ENCODE data around the gene PDIA4.

PDIA4 gene

DNA sequence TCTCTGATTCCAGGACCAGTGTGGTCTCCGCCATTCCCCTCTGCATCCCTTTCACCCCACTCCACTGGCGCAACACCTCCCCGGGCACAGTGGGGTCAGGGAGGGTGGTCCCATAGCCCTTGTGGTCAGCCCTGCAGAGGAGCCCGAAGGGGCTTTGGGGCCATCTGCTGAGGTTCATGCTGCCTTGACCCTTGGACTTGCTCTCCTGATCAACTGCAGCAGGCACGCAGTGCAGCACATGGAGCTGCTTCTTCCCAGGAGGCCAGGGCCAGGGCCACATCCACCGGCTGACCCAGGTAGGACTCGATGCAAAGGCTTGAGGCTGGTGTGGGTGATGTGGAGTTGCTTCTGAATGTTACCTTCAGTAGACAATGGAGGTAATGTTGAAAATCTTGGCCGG is 35.1 kb downstream of the PDIA4 start:
- no peaks in the 10 kb centered on the region for H3K27me3 ChIP-seq (ENCODE audit: low read length)
- H3K4me3 ChIP-seq (ENCODE audit: insufficient read depth, low read length, poor library complexity, severe bottlenecking), result no peak overlapping the region
- H3K79me2 ChIP-seq (ENCODE audit: insufficient read depth, low read length), result no peaks in the 10 kb centered on the region
- no peaks in the 10 kb centered on the region for H3K36me3 ChIP-seq (ENCODE audit: low read length)
- H3F3A ChIP-seq (ENCODE audit: insufficient read depth), result no peaks in the 10 kb centered on the region
- H2AFZ ChIP-seq (ENCODE audit: low read depth, low read length, severe bottlenecking), result no peak overlapping the region
- no peak for TF ChIP-seq EZH2phosphoT487 (conservative IDR thresholded peaks at IDR 0.05; ENCODE audit: low read length)
- TF ChIP-seq, protein P1, sequence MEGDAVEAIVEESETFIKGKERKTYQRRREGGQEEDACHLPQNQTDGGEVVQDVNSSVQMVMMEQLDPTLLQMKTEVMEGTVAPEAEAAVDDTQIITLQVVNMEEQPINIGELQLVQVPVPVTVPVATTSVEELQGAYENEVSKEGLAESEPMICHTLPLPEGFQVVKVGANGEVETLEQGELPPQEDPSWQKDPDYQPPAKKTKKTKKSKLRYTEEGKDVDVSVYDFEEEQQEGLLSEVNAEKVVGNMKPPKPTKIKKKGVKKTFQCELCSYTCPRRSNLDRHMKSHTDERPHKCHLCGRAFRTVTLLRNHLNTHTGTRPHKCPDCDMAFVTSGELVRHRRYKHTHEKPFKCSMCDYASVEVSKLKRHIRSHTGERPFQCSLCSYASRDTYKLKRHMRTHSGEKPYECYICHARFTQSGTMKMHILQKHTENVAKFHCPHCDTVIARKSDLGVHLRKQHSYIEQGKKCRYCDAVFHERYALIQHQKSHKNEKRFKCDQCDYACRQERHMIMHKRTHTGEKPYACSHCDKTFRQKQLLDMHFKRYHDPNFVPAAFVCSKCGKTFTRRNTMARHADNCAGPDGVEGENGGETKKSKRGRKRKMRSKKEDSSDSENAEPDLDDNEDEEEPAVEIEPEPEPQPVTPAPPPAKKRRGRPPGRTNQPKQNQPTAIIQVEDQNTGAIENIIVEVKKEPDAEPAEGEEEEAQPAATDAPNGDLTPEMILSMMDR (IDR thresholded peaks at IDR 0.05; ENCODE audit: insufficient read depth, low read length, poor library complexity, severe bottlenecking), result no peak
- no peak overlapping the region for H3K4me2 ChIP-seq (ENCODE audit: low read depth, low read length, poor library complexity, severe bottlenecking)
- no peaks in the 10 kb centered on the region for H4K20me1 ChIP-seq (ENCODE audit: low read depth, low read length)
- no peaks in the 10 kb centered on the region for H3K9me3 ChIP-seq (ENCODE audit: insufficient read depth, low read length)
- no peak overlapping the region for H3K27ac ChIP-seq (ENCODE audit: low read depth, low read length)
- H3K9me2 ChIP-seq (replicated peaks; ENCODE audit: insufficient read depth, low read length), result no peaks in the 10 kb centered on the region
- H3K9ac ChIP-seq (ENCODE audit: low read length), result no peak overlapping the region

DNA sequence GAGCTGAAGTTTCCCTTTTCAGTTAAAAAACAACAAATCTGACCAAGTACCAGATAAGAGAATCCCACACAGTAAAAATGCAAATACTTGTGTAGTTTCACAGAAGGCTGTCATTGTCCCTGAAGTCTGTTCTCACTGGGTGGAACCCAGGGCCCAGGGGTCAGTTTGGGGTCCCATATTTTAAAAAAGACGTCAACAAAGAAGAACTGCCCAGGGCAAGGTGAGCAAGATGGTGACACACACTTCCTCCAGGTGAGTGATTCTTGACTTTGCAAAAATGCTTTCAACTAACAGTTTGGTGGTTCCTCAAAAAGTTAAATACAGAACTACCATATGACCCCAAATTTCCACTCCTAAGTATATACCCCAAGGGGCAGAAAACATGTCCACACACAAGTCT is 36.8 kb downstream of the PDIA4 start:
- no peaks in the 10 kb centered on the region for H3K9me2 ChIP-seq (replicated peaks; ENCODE audit: insufficient read depth, low read length)
- no peaks in the 10 kb centered on the region for H3K36me3 ChIP-seq (ENCODE audit: low read length)
- TF ChIP-seq, protein P1 (IDR thresholded peaks at IDR 0.05; ENCODE audit: insufficient read depth, low read length, poor library complexity, severe bottlenecking), result no peak
- TF ChIP-seq EZH2phosphoT487 (conservative IDR thresholded peaks at IDR 0.05; ENCODE audit: low read length), result no peak
- H2AFZ ChIP-seq (ENCODE audit: low read depth, low read length, severe bottlenecking), result no peak overlapping the region
- no peaks in the 10 kb centered on the region for H3K27me3 ChIP-seq (ENCODE audit: low read length)
- H3K4me3 ChIP-seq (ENCODE audit: insufficient read depth, low read length, poor library complexity, severe bottlenecking), result no peak overlapping the region
- no peaks in the 10 kb centered on the region for H4K20me1 ChIP-seq (ENCODE audit: low read depth, low read length)
- H3K79me2 ChIP-seq (ENCODE audit: insufficient read depth, low read length), result no peaks in the 10 kb centered on the region
- no peaks in the 10 kb centered on the region for H3K9me3 ChIP-seq (ENCODE audit: insufficient read depth, low read length)
- H3K9ac ChIP-seq (ENCODE audit: low read length), result no peak overlapping the region
- H3K4me2 ChIP-seq (ENCODE audit: low read depth, low read length, poor library complexity, severe bottlenecking), result no peak overlapping the region
- H3K27ac ChIP-seq (ENCODE audit: low read depth, low read length), result no peak overlapping the region
- H3F3A ChIP-seq (ENCODE audit: insufficient read depth), result peaks cover 4% of the 10 kb centered on the region; the same call in 1 of the 2 replicates

DNA sequence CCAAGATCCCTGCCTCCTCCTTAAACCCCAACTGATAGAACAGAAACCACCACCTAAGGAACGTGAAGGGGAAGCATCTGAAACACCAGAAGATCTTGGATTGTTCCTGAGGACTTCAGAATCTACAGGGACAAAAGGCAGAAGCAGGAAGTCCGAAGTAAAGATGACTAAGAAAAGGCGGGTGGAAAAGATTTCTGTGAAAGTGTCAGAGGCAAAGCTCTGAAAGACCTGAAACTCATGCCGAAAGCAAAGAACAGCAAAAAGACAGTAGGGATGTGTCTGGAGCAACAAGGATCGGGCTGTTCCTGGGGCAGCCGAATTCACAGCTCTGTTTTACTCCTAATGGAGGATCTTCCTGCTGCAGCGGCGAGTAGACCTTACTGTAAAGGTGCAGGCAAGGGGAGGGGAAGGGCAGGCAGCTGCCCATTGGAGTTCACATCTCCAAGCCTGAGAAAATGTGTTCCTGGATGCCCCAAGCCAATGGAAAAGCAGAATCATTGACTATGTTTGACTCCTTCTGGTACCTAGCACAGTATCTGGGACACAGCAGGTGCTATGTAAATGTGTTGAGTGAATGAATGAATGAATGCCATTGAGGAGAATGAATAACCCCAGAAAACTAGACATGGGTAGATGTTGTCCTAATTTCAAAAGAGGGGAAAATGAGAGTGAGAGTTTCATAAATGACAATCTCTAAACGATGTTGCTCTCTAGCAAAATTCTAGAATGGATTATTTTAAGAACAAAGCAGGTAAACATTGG is 40.4 kb downstream of the PDIA4 start:
- H3K4me2 ChIP-seq (ENCODE audit: low read depth, low read length, poor library complexity, severe bottlenecking), result peak overlapping the region; percentile 99
- H3K27ac ChIP-seq (ENCODE audit: low read depth, low read length), result no peak overlapping the region
- no peaks in the 10 kb centered on the region for H3K36me3 ChIP-seq (ENCODE audit: low read length)
- H2AFZ ChIP-seq (ENCODE audit: low read depth, low read length, severe bottlenecking), result peak overlapping the region; percentile 97
- H3K79me2 ChIP-seq (ENCODE audit: insufficient read depth, low read length), result no peaks in the 10 kb centered on the region
- H3K27me3 ChIP-seq (ENCODE audit: low read length), result no peaks in the 10 kb centered on the region
- TF ChIP-seq, protein P1 (IDR thresholded peaks at IDR 0.05; ENCODE audit: insufficient read depth, low read length, poor library complexity, severe bottlenecking), result no peak
- TF ChIP-seq EZH2phosphoT487 (conservative IDR thresholded peaks at IDR 0.05; ENCODE audit: low read length), result no peak
- peak overlapping the region; percentile 91 for H3K4me3 ChIP-seq (ENCODE audit: insufficient read depth, low read length, poor library complexity, severe bottlenecking)
- H3K9me3 ChIP-seq (ENCODE audit: insufficient read depth, low read length), result no peaks in the 10 kb centered on the region
- no peaks in the 10 kb centered on the region for H3K9me2 ChIP-seq (replicated peaks; ENCODE audit: insufficient read depth, low read length)
- peaks cover 27% of the 10 kb centered on the region for H3F3A ChIP-seq (ENCODE audit: insufficient read depth)
- peak overlapping the region; percentile 78 for H3K9ac ChIP-seq (ENCODE audit: low read length)
- no peaks in the 10 kb centered on the region for H4K20me1 ChIP-seq (ENCODE audit: low read depth, low read length)

Measured in SU-DHL-6 (cell line).